HG03097 (cell line): Measurements from ENCODE around the gene HOXA7.

Experiments used
- ATAC-seq: cut with Tn5 transposase; IDR thresholded peaks from one replicate; pipeline ENCODE4 v1.9.1; 2021; ENCODE audit not compliant: unreplicated experiment, low FRiP score

HOXA7 gene

GRCh38 chr7:27124096-27124901 lies 32.2 kb downstream of the HOXA7 start:
- no peak for ATAC-seq

- ATAC-seq: no peak
These were observed 32.9 kb downstream of the HOXA7 start for GRCh38 chr7:27123477-27124053.

GRCh38 chr7:27123007-27123476 lies 33.4 kb downstream of the HOXA7 start:
- ATAC-seq: no peak

GRCh38 chr7:27122077-27122910 lies 34.2 kb downstream of the HOXA7 start:
- ATAC-seq: no peak

- no peak for ATAC-seq
These were observed 34.8 kb downstream of the HOXA7 start for GRCh38 chr7:27121684-27122076.

GRCh38 chr7:27119412-27119911 lies 37.0 kb downstream of the HOXA7 start:
- no peak for ATAC-seq

- ATAC-seq: no peak
These were observed 37.9 kb downstream of the HOXA7 start for GRCh38 chr7:27118580-27118979.

- no peak for ATAC-seq
These were observed 38.5 kb downstream of the HOXA7 start for GRCh38 chr7:27117887-27118491.

- ATAC-seq: no peak
These were observed 39.3 kb downstream of the HOXA7 start for GRCh38 chr7:27116962-27117886.

- no peak for ATAC-seq
These were observed 40.2 kb downstream of the HOXA7 start for GRCh38 chr7:27116031-27116961.

GRCh38 chr7:27115221-27116026 lies 41.1 kb downstream of the HOXA7 start:
- ATAC-seq: no peak

GRCh38 chr7:27114881-27115220 lies 41.6 kb downstream of the HOXA7 start:
- ATAC-seq: no peak

- no peak for ATAC-seq
These were observed 42.3 kb downstream of the HOXA7 start for GRCh38 chr7:27113991-27114769.

- ATAC-seq: no peak
These were observed 43.2 kb downstream of the HOXA7 start for GRCh38 chr7:27112955-27113949.

- ATAC-seq: no peak
These were observed 44.1 kb downstream of the HOXA7 start for GRCh38 chr7:27112361-27112760.

- no peak for ATAC-seq
These were observed 44.7 kb downstream of the HOXA7 start for GRCh38 chr7:27111751-27112277.
